Measurements from ENCODE around the gene TBCCD1.

- TF ChIP-seq PKNOX1 (IDR thresholded peaks at IDR 0.05) (no peak), HDGF (IDR thresholded peaks at IDR 0.05; ENCODE audit: borderline replicate concordance) (no peak), ELF4 (IDR thresholded peaks at IDR 0.05) (no peak), TARDBP (IDR thresholded peaks at IDR 0.05) (no peak), SP1 (IDR thresholded peaks at IDR 0.05) (no peak), FOXM1 (IDR thresholded peaks at IDR 0.05; ENCODE audit: borderline replicate concordance) (no peak), SUZ12 (IDR thresholded peaks at IDR 0.05) (no peak), FOXA1 (IDR thresholded peaks at IDR 0.05) (no peak), BHLHE40 (IDR thresholded peaks at IDR 0.05; ENCODE audit: borderline replicate concordance) (no peak), FOXK2 (IDR thresholded peaks at IDR 0.05) (no peak), LEF1 (IDR thresholded peaks at IDR 0.05; ENCODE audit: borderline replicate concordance) (no peak), CTBP1 (IDR thresholded peaks at IDR 0.05; ENCODE audit: borderline replicate concordance) (no peak), ZNF384 (IDR thresholded peaks at IDR 0.05) (no peak), ARNT (IDR thresholded peaks at IDR 0.05) (no peak)
Observed at GRCh38 chr3:186612065-186612464, 44.9 kb upstream of the TBCCD1 start.

Data from HEK293T (cell line).